GM10266 (cell line): ENCODE data around the gene ARHGEF28.

Source experiments
- DNase-seq: peaks from one replicate; pipeline ENCODE4 v3.0.0; 2012; ENCODE audit errors: extremely low spot score
- TF ChIP-seq, protein P1 (sequence below): IDR thresholded peaks from 2 replicates; pipeline ENCODE4 v1.5.1; 2012; ENCODE audit warnings: mild to moderate bottlenecking, low read depth; ENCODE audit not compliant: control insufficient read depth, insufficient read depth; ENCODE audit errors: missing control alignments

The ARHGEF28 gene

DNA sequence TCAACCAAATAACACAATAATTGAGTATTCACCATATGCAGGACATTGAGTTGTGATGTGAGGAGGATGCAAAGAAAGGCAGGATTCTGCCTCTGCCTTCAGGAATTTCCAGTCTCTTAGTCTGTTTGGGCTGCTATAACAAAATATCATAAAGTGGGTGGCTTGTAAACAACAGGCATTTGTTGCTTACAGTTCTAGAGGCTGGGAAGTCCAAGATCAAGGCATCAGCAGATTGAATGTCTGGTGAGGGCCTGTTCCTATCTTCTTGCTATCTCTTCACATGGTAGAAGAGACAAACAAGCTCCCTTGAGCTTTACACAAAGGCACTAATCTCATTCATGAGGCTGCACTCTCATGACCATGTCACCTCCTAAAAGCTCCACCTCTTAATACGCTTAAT lies 360.7 kb downstream of the ARHGEF28 start:
- TF ChIP-seq, protein P1, sequence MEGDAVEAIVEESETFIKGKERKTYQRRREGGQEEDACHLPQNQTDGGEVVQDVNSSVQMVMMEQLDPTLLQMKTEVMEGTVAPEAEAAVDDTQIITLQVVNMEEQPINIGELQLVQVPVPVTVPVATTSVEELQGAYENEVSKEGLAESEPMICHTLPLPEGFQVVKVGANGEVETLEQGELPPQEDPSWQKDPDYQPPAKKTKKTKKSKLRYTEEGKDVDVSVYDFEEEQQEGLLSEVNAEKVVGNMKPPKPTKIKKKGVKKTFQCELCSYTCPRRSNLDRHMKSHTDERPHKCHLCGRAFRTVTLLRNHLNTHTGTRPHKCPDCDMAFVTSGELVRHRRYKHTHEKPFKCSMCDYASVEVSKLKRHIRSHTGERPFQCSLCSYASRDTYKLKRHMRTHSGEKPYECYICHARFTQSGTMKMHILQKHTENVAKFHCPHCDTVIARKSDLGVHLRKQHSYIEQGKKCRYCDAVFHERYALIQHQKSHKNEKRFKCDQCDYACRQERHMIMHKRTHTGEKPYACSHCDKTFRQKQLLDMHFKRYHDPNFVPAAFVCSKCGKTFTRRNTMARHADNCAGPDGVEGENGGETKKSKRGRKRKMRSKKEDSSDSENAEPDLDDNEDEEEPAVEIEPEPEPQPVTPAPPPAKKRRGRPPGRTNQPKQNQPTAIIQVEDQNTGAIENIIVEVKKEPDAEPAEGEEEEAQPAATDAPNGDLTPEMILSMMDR, result no peak
- no peak for DNase-seq

DNA sequence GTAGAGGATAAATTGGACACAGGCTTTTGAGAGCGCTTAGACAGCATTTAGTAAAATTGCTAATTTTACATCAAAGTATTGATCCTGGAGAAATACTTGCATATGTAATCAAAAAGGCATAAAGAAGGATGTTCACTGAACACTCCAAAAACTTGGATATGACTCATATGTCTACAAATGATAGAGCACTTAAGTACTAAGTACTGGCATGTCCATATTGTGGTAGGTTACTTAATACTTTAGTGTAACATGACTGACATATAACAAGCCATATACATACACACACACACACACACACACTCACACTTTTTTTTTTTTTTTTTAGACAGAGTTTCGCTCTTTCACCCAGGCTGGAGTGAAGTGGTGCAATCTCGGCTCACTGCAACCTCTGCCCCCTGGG lies 361.9 kb downstream of the ARHGEF28 start:
- TF ChIP-seq, protein P1, result no peak

DNA sequence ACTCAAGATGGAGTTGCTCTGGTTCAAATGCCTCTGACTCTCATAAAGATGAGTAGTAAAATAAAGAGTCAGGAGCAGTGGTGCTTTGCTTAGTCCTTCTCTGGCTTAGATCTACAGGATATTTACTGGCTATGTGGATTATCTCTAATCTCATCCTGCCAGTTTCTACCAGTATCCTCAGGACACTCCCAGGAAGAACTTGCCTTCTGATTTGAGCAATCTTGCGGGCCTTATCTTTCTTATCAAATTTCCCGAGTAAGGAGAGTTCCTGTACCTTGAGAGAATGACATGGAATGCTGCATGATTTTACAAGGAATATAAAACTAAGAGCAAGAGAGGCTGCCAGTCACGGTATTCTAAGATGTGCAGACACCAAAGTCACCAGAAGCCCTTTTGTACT lies 364.0 kb downstream of the ARHGEF28 start:
- TF ChIP-seq, protein P1, result no peak
- no peak for DNase-seq

More for the DNA sequence above, 361.9 kb downstream of the ARHGEF28 start:
- DNase-seq, result no peak
